Dendritic cell treated with granulocyte-macrophage colony-stimulating factor and Interleukin-4, amounts not matched to agents 40 ng/mL and 50 ng/mL, for 4 days (primary cell): Measurements from ENCODE around the gene KIAA0930.

ENCODE experiments used
- H3K27ac Mint-ChIP-seq: one replicate; pipeline ENCODE4 v1.8.0; 2022; ENCODE audit warnings: mild to moderate bottlenecking, mixed read lengths
- H3K27me3 Mint-ChIP-seq: one replicate; pipeline ENCODE4 v1.8.0; 2022; ENCODE audit warnings: mild to moderate bottlenecking, mixed read lengths
- H3K36me3 Mint-ChIP-seq: one replicate; pipeline ENCODE4 v1.8.0; 2022; ENCODE audit warnings: low read depth, mixed read lengths
- H3K4me1 Mint-ChIP-seq: one replicate; pipeline ENCODE4 v1.8.0; 2022; ENCODE audit warnings: low read depth, mixed read lengths
- H3K4me3 Mint-ChIP-seq: one replicate; pipeline ENCODE4 v1.8.0; 2022; ENCODE audit warnings: mild to moderate bottlenecking, moderate library complexity, mixed read lengths
- H3K9me3 Mint-ChIP-seq: one replicate; pipeline ENCODE4 v1.8.0; 2022; ENCODE audit warnings: mixed read lengths
- intact Hi-C: fragments of 100-400 bp; cut with micrococcal nuclease; formaldehyde crosslinking; loops from one replicate; pipeline ENCODE4 v1.15.0; 2022

The KIAA0930 gene

DNA sequence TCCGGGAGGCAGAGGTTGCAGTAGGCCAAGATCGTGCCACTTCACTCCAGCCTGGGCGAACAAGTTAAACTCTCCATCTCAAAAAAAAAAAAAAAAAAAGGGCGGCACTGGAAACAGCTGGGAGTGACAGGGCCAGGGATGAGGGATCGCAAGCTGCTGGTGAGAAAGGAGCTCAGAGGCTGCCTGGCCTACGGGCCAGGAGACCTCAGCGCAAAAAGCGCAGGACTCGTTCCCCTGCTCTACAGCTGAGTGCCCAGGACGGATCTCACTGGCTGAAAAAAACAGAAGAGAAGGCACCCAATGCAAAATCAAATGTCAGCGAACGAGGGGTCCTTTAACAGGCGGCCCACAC is 77.6 kb downstream of the KIAA0930 start:
- Mint-ChIP-seq H3K27me3 (no peaks in the 10 kb centered on the region), H3K9me3 (no peaks in the 10 kb centered on the region), H3K27ac (peak overlapping the region; percentile 92), H3K4me1 (peaks cover 68% of the 10 kb centered on the region), H3K4me3 (peak overlapping the region; percentile 91), H3K36me3 (peaks cover 33% of the 10 kb centered on the region)
- intact Hi-C loops, result no loop called here

GRCh38 chr22:45162531-45162930 is 78.2 kb downstream of the KIAA0930 start:
- Mint-ChIP-seq H3K4me3 (peak overlapping the region; percentile 91), H3K9me3 (no peaks in the 10 kb centered on the region), H3K36me3 (peaks cover 38% of the 10 kb centered on the region), H3K4me1 (peaks cover 70% of the 10 kb centered on the region), H3K27ac (peak overlapping the region; percentile 92), H3K27me3 (no peaks in the 10 kb centered on the region)
- intact Hi-C loops, result no loop called here

DNA sequence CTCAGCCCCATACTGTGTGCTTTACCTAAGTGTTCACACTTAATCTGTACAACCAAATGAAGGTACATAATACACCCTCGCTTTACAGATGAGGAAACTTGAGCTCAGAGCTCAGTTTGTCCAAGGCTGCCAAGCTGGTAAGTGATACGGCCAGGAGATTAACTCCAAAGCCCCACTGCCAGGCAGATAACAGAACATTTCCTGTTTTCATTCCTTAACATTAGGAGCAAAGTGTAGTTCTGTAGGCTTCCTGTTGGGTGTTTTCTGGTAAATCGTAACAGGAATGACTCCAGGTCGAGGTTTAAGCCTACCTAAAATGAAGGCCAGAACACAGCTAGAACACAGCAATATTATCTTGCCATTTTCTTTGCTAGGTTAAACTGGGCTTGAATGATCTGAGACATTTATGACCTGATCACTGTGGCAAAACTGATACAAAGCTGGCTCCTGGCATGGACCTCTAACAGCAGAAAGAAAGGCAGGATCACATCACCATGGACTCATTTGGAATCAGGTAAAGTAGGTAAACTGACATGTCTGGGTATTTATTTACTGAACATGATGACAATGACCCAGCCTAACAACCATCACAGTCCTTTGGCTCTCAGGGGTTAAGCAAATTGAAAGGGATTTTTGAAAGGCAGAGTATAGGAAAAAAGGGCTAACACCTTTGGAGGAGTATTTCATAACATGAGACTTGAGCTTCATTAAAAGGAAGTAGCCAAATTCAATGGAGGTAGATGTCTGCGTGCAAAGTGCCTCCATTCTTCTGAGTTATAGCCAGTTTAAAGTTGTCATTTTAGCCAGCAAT is 80.8 kb downstream of the KIAA0930 start:
- intact Hi-C loops, result no loop called here
- Mint-ChIP-seq H3K4me1 (peaks cover 61% of the 10 kb centered on the region), H3K36me3 (peaks cover 57% of the 10 kb centered on the region), H3K27me3 (no peaks in the 10 kb centered on the region), H3K27ac (peak overlapping the region; percentile 72), H3K9me3 (no peaks in the 10 kb centered on the region), H3K4me3 (no peak overlapping the region)

GRCh38 chr22:45157907-45158306 is 82.8 kb downstream of the KIAA0930 start:
- H3K27me3 Mint-ChIP-seq, result no peaks in the 10 kb centered on the region
- no peak overlapping the region for H3K4me3 Mint-ChIP-seq
- H3K27ac Mint-ChIP-seq, result no peak overlapping the region
- H3K36me3 Mint-ChIP-seq, result peaks cover 56% of the 10 kb centered on the region
- intact Hi-C loops, result no loop called here
- peaks cover 64% of the 10 kb centered on the region for H3K4me1 Mint-ChIP-seq
- H3K9me3 Mint-ChIP-seq, result no peaks in the 10 kb centered on the region

- H3K27me3 Mint-ChIP-seq, result no peaks in the 10 kb centered on the region
- no peak overlapping the region for H3K4me3 Mint-ChIP-seq
- no peaks in the 10 kb centered on the region for H3K9me3 Mint-ChIP-seq
- peaks cover 68% of the 10 kb centered on the region for H3K36me3 Mint-ChIP-seq
- no peak overlapping the region for H3K27ac Mint-ChIP-seq
- peaks cover 44% of the 10 kb centered on the region for H3K4me1 Mint-ChIP-seq
- intact Hi-C loops, result no loop called here
Observed at GRCh38 chr22:45155050-45155840, 85.4 kb downstream of the KIAA0930 start.

GRCh38 chr22:45154383-45154782 is 86.3 kb downstream of the KIAA0930 start:
- intact Hi-C loops, result no loop called here
- H3K27ac Mint-ChIP-seq, result no peak overlapping the region
- H3K4me3 Mint-ChIP-seq, result no peak overlapping the region
- peaks cover 35% of the 10 kb centered on the region for H3K4me1 Mint-ChIP-seq
- H3K27me3 Mint-ChIP-seq, result no peaks in the 10 kb centered on the region
- no peaks in the 10 kb centered on the region for H3K9me3 Mint-ChIP-seq
- peaks cover 71% of the 10 kb centered on the region for H3K36me3 Mint-ChIP-seq

- Mint-ChIP-seq H3K27ac (no peak overlapping the region), H3K36me3 (peaks cover 67% of the 10 kb centered on the region), H3K4me3 (no peak overlapping the region), H3K9me3 (no peaks in the 10 kb centered on the region), H3K4me1 (peaks cover 15% of the 10 kb centered on the region), H3K27me3 (no peaks in the 10 kb centered on the region)
- intact Hi-C loops, result no loop called here
Observed at GRCh38 chr22:45151503-45151902, 89.2 kb downstream of the KIAA0930 start.

- H3K27ac Mint-ChIP-seq, result no peak overlapping the region
- no peak overlapping the region for H3K4me3 Mint-ChIP-seq
- H3K36me3 Mint-ChIP-seq, result peaks cover 59% of the 10 kb centered on the region
- intact Hi-C loops, result no loop called here
- H3K27me3 Mint-ChIP-seq, result no peaks in the 10 kb centered on the region
- peaks cover 15% of the 10 kb centered on the region for H3K4me1 Mint-ChIP-seq
- no peaks in the 10 kb centered on the region for H3K9me3 Mint-ChIP-seq
Observed at GRCh38 chr22:45150139-45150538, 90.6 kb downstream of the KIAA0930 start.

GRCh38 chr22:45149671-45150070 is 91.0 kb downstream of the KIAA0930 start:
- H3K27me3 Mint-ChIP-seq, result no peaks in the 10 kb centered on the region
- intact Hi-C loops, result no loop called here
- H3K9me3 Mint-ChIP-seq, result no peaks in the 10 kb centered on the region
- H3K36me3 Mint-ChIP-seq, result peaks cover 54% of the 10 kb centered on the region
- peaks cover 14% of the 10 kb centered on the region for H3K4me1 Mint-ChIP-seq
- no peak overlapping the region for H3K4me3 Mint-ChIP-seq
- H3K27ac Mint-ChIP-seq, result no peak overlapping the region

- peaks cover 9% of the 10 kb centered on the region for H3K9me3 Mint-ChIP-seq
- H3K4me3 Mint-ChIP-seq, result no peak overlapping the region
- no peak overlapping the region for H3K27ac Mint-ChIP-seq
- H3K4me1 Mint-ChIP-seq, result peaks cover 12% of the 10 kb centered on the region
- H3K27me3 Mint-ChIP-seq, result no peaks in the 10 kb centered on the region
- H3K36me3 Mint-ChIP-seq, result peaks cover 32% of the 10 kb centered on the region
- intact Hi-C loops, result no loop called here
Observed at GRCh38 chr22:45144916-45145315, 95.8 kb downstream of the KIAA0930 start.

GRCh38 chr22:45142376-45142775 is 98.3 kb downstream of the KIAA0930 start:
- peaks cover 9% of the 10 kb centered on the region for H3K9me3 Mint-ChIP-seq
- intact Hi-C loops, result no loop called here
- no peaks in the 10 kb centered on the region for H3K27me3 Mint-ChIP-seq
- H3K4me3 Mint-ChIP-seq, result no peak overlapping the region
- peaks cover 12% of the 10 kb centered on the region for H3K4me1 Mint-ChIP-seq
- peaks cover 27% of the 10 kb centered on the region for H3K36me3 Mint-ChIP-seq
- H3K27ac Mint-ChIP-seq, result no peak overlapping the region
